Measurements from ENCODE around the gene PUS1. TPM values are rescaled to one million over a fixed set of nuclear protein-coding genes. Genes with fewer than 3 reads are reported as not detected.

Gene PUS1
- total and polyA plus RNA-seq, 12 donors = 5.1 to 17.4 (median 7.8) TPM

GRCh38 chr12:131986910-131987309, 57.8 kb downstream of the PUS1 start:
- DNase-seq (no peak), ATAC-seq (no peak)
- intact Hi-C loops (cut with DNase I) = no loop called here
- H3K36me3 ChIP-seq = peaks cover 0 to 100% (median 60%) of the 10 kb centered on the region in 9 donors
- H3K4me3 ChIP-seq = no peak overlapping the region
- peaks cover 0 to 23% (median 0%) of the 10 kb centered on the region in 9 donors for H3K4me1 ChIP-seq
- H3K9me3 ChIP-seq = no peaks in the 10 kb centered on the region
- 79 to 92% methylated on average over 5 of the region's 5 CpGs for WGBS, 2 donors
- no peaks in the 10 kb centered on the region for H3K27me3 ChIP-seq
- TF ChIP-seq CTCF (IDR thresholded peaks at IDR 0.05) = no peak
- H3K27ac ChIP-seq = no peak overlapping the region

GRCh38 chr12:131987552-131987951, 58.5 kb downstream of the PUS1 start:
- no peak for DNase-seq
- Histone ChIP-seq H3K4me1 (peaks cover 0 to 23% (median 0%) of the 10 kb centered on the region in 9 donors), H3K27ac (no peak overlapping the region), H3K36me3 (peaks cover 0 to 100% (median 60%) of the 10 kb centered on the region in 9 donors), H3K4me3 (no peak overlapping the region), H3K27me3 (no peaks in the 10 kb centered on the region), H3K9me3 (no peaks in the 10 kb centered on the region)
- WGBS, 2 donors = 95 to 97% methylated on average over 8 of the region's 8 CpGs
- no peak for ATAC-seq
- intact Hi-C loops (cut with DNase I) = no loop called here
- TF ChIP-seq CTCF (IDR thresholded peaks at IDR 0.05) = no peak

- Histone ChIP-seq H3K4me1 (peaks cover 0 to 23% (median 0%) of the 10 kb centered on the region in 9 donors), H3K36me3 (peaks cover 0 to 100% (median 60%) of the 10 kb centered on the region in 9 donors), H3K9me3 (no peaks in the 10 kb centered on the region), H3K27ac (peak overlapping the region in 2 of 10 donors; percentile 5 to 20), H3K4me3 (no peak overlapping the region), H3K27me3 (no peaks in the 10 kb centered on the region)
- ATAC-seq = peak in 6 of 8 donors; percentile 37 to 67 (median 62)
- DNase-seq = no peak
- 82 to 83% methylated on average over 8 of the region's 8 CpGs for WGBS, 2 donors
- TF ChIP-seq CTCF (IDR thresholded peaks at IDR 0.05) = no peak
- intact Hi-C loops (cut with DNase I) = no loop called here
These were observed 59.1 kb downstream of the PUS1 start for GRCh38 chr12:131988054-131988796.

GRCh38 chr12:131989021-131989420, 59.9 kb downstream of the PUS1 start:
- DNase-seq = no peak
- H3K27ac ChIP-seq = peak overlapping the region in 2 of 10 donors; percentile 5 to 20
- intact Hi-C loops (cut with DNase I) = no loop called here
- WGBS, 2 donors = 86 to 90% methylated on average over 12 of the region's 12 CpGs
- no peak overlapping the region for H3K4me3 ChIP-seq
- TF ChIP-seq CTCF (IDR thresholded peaks at IDR 0.05) = no peak
- ATAC-seq = no peak
- H3K4me1 ChIP-seq = peaks cover 0 to 23% (median 0%) of the 10 kb centered on the region in 9 donors
- H3K36me3 ChIP-seq = peaks cover 0 to 100% (median 60%) of the 10 kb centered on the region in 9 donors
- no peaks in the 10 kb centered on the region for H3K27me3 ChIP-seq
- no peaks in the 10 kb centered on the region for H3K9me3 ChIP-seq

Measured in heart right ventricle (tissue), 16 donors.